ENCODE measurements around the gene FBXL17. TPM values are rescaled to one million over a fixed set of nuclear protein-coding genes. Genes with fewer than 3 reads are reported as not detected.

FBXL17 gene
- total and polyA plus RNA-seq, 9 of the 15 experiments (the other 6 are each of a cell fraction or from before 2014, with no cell fraction given) = 0.32 to 5.4 (median 1.8) TPM

DNA sequence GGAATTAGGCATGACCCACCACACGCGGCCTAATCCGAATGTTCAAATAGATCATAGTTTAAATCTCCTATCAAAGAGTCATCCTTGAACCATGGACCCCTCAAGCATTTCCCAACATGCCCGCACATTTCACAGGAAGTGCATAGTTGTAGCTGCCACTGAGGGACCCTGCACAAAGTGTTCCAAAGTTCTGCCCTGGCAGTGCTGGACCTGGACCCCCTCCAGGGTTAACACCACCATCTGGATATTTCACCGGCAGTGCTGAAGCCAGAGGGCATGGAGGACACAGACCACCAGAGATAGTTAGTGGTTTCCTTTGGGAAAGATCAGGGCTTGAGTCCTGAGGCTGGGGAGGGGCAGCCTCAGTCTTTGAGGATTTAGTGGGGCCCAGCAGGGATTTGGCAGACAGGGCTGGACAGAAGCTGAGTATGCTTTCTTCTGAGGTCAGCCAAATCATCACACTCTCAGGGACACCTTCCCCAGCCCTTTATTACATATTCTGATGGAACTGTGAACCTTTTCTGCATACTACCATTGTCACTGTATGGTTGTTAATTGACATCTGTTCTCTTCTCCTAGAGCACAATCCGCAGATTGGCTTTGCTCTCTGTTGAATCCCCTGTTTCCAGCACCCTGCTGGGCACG is 567.6 kb downstream of the FBXL17 start (continued):
- TF ChIP-seq, protein P1, sequence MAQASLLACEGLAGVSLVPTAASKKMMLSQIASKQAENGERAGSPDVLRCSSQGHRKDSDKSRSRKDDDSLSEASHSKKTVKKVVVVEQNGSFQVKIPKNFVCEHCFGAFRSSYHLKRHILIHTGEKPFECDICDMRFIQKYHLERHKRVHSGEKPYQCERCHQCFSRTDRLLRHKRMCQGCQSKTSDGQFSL (CRISPR knock-in tag; IDR thresholded peaks at IDR 0.05) = no peak
- TF ChIP-seq, protein P1 (tag; IDR thresholded peaks at IDR 0.05) = no peak
- TF ChIP-seq, protein P2, sequence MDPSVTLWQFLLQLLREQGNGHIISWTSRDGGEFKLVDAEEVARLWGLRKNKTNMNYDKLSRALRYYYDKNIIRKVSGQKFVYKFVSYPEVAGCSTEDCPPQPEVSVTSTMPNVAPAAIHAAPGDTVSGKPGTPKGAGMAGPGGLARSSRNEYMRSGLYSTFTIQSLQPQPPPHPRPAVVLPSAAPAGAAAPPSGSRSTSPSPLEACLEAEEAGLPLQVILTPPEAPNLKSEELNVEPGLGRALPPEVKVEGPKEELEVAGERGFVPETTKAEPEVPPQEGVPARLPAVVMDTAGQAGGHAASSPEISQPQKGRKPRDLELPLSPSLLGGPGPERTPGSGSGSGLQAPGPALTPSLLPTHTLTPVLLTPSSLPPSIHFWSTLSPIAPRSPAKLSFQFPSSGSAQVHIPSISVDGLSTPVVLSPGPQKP (CRISPR knock-in tag; IDR thresholded peaks at IDR 0.05) = no peak
- no peak for TF ChIP-seq ZNF830 (CRISPR knock-in tag; IDR thresholded peaks at IDR 0.05)
- no peak for TF ChIP-seq PCBP2 (IDR thresholded peaks at IDR 0.05; ENCODE audit: low read depth, low read length, poor library complexity, severe bottlenecking)

DNA sequence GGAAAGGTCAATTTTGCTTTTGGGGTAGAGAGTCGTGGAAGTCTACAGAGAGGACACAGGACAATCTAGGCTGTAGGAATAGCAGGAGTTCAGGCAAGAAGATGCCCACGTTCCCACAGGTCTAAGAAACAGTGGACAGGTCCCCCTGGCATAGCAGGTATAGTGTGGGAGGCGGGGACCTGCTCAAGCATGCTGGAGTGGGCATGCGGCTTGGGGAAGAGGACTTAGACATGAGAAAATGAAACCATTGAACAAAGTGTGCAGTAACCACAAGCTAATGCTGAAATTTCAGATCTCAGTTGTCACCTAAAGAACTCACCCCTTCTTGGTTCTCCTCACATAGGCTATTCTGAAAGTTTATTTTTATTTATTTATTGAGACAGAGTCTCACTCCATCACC is 568.3 kb downstream of the FBXL17 start:
- no peaks in the 10 kb centered on the region for H4K20me1 ChIP-seq (replicated peaks; ENCODE audit: control insufficient read depth, insufficient read depth, low read length)
- no peak overlapping the region for H3K4me2 ChIP-seq (ENCODE audit: insufficient read depth, low read length)
- no peaks in the 10 kb centered on the region for H3K27me3 ChIP-seq (ENCODE audit: control insufficient read depth in 2 of 2, insufficient read depth in 2 of 2, low read length in 2 of 2)
- H2AFZ ChIP-seq (ENCODE audit: low read depth, low read length) = no peak overlapping the region
- intact Hi-C loops (cut with micrococcal nuclease) = no loop called here
- no peaks in the 10 kb centered on the region for H3K4me1 ChIP-seq (replicated peaks in 1 of 2; ENCODE audit: control insufficient read depth in 2 of 2, insufficient read depth in 2 of 2, low read length in 2 of 2)
- ChIA-PET POLR2A (no interaction called here), CTCF (ENCODE audit: low intra/inter-chr PET ratio) (no interaction called here)
- no peak for ATAC-seq
- H3K36me3 ChIP-seq (ENCODE audit: control insufficient read depth, insufficient read depth, low read length) = no peaks in the 10 kb centered on the region
- 3% methylated on average over 4 of the region's 4 CpGs for WGBS (ENCODE audit: insufficient coverage, low coverage, missing lambda C conversion rate)
- no peak overlapping the region for H3K4me3 ChIP-seq
- no peak for DNase-seq (ENCODE audit: extremely low read depth in 1 of 4, low spot score in 3 of 4)
- in situ Hi-C loops (cut with MboI) = no loop called here
- no TSS peak for BruUV-seq (replicated peaks)
- H3K9ac ChIP-seq (ENCODE audit: insufficient read depth in 1 of 2, low read depth in 2 of 2, low read length in 2 of 2) = no peak overlapping the region
- no peak for FAIRE-seq
- no peaks in the 10 kb centered on the region; the same call in 1 of the 2 replicates for H3K9me3 ChIP-seq (replicated peaks; ENCODE audit: control insufficient read depth, insufficient read depth, low read depth, low read length)
- no peaks in the 10 kb centered on the region for H3K79me2 ChIP-seq (ENCODE audit: control insufficient read depth, insufficient read depth, low read length)
- no peaks in the 10 kb centered on the region for H3K9me1 ChIP-seq (ENCODE audit: control insufficient read depth, insufficient read depth, low read length)
- H3K27ac ChIP-seq (ENCODE audit: extremely low read depth, low read depth, low read length) = no peak overlapping the region
- TF ChIP-seq ZNF354B (CRISPR knock-in tag; IDR thresholded peaks at IDR 0.05) (no peak), ZNF695 (CRISPR knock-in tag; IDR thresholded peaks at IDR 0.05) (no peak), GATA2 (CRISPR knock-in tag; IDR thresholded peaks at IDR 0.05) (no peak), ZNF184 (CRISPR knock-in tag; IDR thresholded peaks at IDR 0.05) (no peak), ZNF41 (CRISPR knock-in tag; conservative IDR thresholded peaks at IDR 0.05) (no peak), HDAC3 (IDR thresholded peaks at IDR 0.05; ENCODE audit: borderline replicate concordance, partially characterized antibody) (no peak), SOX6 (IDR thresholded peaks at IDR 0.05) (no peak), ZNF140 (CRISPR knock-in tag; IDR thresholded peaks at IDR 0.05) (no peak), ZNF717 (CRISPR knock-in tag; IDR thresholded peaks at IDR 0.05) (no peak), DPF2 (IDR thresholded peaks at IDR 0.05) (no peak), CBFA2T2 (conservative IDR thresholded peaks at IDR 0.05) (no peak)
- TF ChIP-seq, protein P3, sequence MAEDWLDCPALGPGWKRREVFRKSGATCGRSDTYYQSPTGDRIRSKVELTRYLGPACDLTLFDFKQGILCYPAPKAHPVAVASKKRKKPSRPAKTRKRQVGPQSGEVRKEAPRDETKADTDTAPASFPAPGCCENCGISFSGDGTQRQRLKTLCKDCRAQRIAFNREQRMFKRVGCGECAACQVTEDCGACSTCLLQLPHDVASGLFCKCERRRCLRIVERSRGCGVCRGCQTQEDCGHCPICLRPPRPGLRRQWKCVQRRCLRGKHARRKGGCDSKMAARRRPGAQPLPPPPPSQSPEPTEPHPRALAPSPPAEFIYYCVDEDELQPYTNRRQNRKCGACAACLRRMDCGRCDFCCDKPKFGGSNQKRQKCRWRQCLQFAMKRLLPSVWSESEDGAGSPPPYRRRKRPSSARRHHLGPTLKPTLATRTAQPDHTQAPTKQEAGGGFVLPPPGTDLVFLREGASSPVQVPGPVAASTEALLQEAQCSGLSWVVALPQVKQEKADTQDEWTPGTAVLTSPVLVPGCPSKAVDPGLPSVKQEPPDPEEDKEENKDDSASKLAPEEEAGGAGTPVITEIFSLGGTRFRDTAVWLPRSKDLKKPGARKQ (CRISPR knock-in tag; IDR thresholded peaks at IDR 0.05) = no peak
- TF ChIP-seq, protein P4, sequence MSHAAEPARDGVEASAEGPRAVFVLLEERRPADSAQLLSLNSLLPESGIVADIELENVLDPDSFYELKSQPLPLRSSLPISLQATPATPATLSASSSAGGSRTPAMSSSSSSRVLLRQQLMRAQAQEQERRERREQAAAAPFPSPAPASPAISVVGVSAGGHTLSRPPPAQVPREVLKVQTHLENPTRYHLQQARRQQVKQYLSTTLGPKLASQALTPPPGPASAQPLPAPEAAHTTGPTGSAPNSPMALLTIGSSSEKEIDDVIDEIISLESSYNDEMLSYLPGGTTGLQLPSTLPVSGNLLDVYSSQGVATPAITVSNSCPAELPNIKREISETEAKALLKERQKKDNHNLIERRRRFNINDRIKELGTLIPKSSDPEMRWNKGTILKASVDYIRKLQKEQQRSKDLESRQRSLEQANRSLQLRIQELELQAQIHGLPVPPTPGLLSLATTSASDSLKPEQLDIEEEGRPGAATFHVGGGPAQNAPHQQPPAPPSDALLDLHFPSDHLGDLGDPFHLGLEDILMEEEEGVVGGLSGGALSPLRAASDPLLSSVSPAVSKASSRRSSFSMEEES (CRISPR knock-in tag; IDR thresholded peaks at IDR 0.05) = no peak

Data from K562 (cell line).